ENCODE measurements around the gene MRPL58. TPM values are rescaled to one million over a fixed set of nuclear protein-coding genes. Genes with fewer than 3 reads are reported as not detected.

MRPL58 gene
- total and polyA plus RNA-seq, 2 of the 8 experiments (the other 6 are each of a cell fraction or from before 2014, with no cell fraction given), result 43.6 to 49.1 TPM

- no peak overlapping the region for H3K18ac ChIP-seq (ENCODE audit: extremely low read depth, low read length)
- no peak overlapping the region for H3K4me3 ChIP-seq (ENCODE audit: extremely low read depth in 1 of 4, insufficient read depth in 2 of 4, low read depth in 3 of 4, low read length in 4 of 4)
- H3K36me3 ChIP-seq (ENCODE audit: control insufficient read depth in 2 of 4, insufficient read depth in 4 of 4, low read length in 3 of 4), result peaks cover 20 to 55% (median 45%) of the 10 kb centered on the region in 4 experiments
- no peak overlapping the region for H3K4ac ChIP-seq (replicated peaks; ENCODE audit: insufficient read length, low read depth, low read length)
- CTCF ChIA-PET (ENCODE audit: partially characterized antibody), result interaction anchor here (1.0 to 8.1 kb wide), 15 partner anchors 8 to 103 kb away, joined by 3 to 81 read pairs (median 11); no protein-coding TSS in a partner anchor
- POLR2A ChIA-PET (ENCODE audit: partially characterized antibody), result interaction anchor here (0.8 to 1.5 kb wide), 4 partner anchors 10 to 91 kb away, joined by 3 to 6 read pairs (median 4); partner anchors contain the start of gene JPT1
- H3K9me3 ChIP-seq (ENCODE audit: insufficient read depth in 2 of 2, low read depth in 1 of 2, low read length in 1 of 2), result no peaks in the 10 kb centered on the region
- no peak overlapping the region for H3K9ac ChIP-seq (replicated peaks in 1 of 4; ENCODE audit: extremely low read depth in 1 of 4, low read depth in 3 of 4, low read length in 3 of 4)
- no peak overlapping the region for H4K8ac ChIP-seq (ENCODE audit: extremely low read depth, insufficient read depth, low read length)
- H2BK12ac ChIP-seq (ENCODE audit: low read depth, low read length), result no peak overlapping the region
- no peaks in the 10 kb centered on the region for H3K79me2 ChIP-seq (ENCODE audit: control insufficient read depth in 1 of 2, insufficient read depth in 2 of 2, low read length in 2 of 2)
- no peak for TF ChIP-seq TCF12 (IDR thresholded peaks at IDR 0.05; ENCODE audit: low read depth, low read length)
- TF ChIP-seq SUZ12 (IDR thresholded peaks at IDR 0.05; ENCODE audit: low read length), result no peak
- TF ChIP-seq MAX (IDR thresholded peaks at IDR 0.05), result no peak
- no peak overlapping the region for H3K23ac ChIP-seq (ENCODE audit: insufficient read length)
- no peak overlapping the region for H3K14ac ChIP-seq (ENCODE audit: insufficient read length)
- no peaks in the 10 kb centered on the region for H3K27me3 ChIP-seq (replicated peaks in 1 of 4; ENCODE audit: control insufficient read depth in 3 of 4, extremely low read depth in 1 of 4, insufficient read depth in 3 of 4, low read length in 3 of 4)
- H3K4me2 ChIP-seq (ENCODE audit: insufficient read depth in 1 of 2, low read depth in 2 of 2, low read length in 2 of 2), result no peak overlapping the region
- H3K79me1 ChIP-seq (ENCODE audit: low read depth, low read length), result peaks cover 2% of the 10 kb centered on the region; the same call in 1 of the 2 replicates
- H2BK120ac ChIP-seq (replicated peaks; ENCODE audit: low read depth, low read length), result no peak overlapping the region
- H4K20me1 ChIP-seq (replicated peaks in 1 of 2; ENCODE audit: control insufficient read depth in 1 of 2, insufficient read depth in 2 of 2, low read length in 2 of 2), result peaks cover 3 to 12% of the 10 kb centered on the region in 2 experiments
- H3K27ac ChIP-seq (ENCODE audit: low read depth, low read length), result no peak overlapping the region
- H3K4me1 ChIP-seq (replicated peaks in 1 of 4; ENCODE audit: control insufficient read depth in 3 of 4, insufficient read depth in 4 of 4, low read length in 3 of 4), result no peaks in the 10 kb centered on the region; a peak in 1 of 7 replicates
- FAIRE-seq (no peak), DNase-seq (ENCODE audit: low read depth in 1 of 2, low spot score in 2 of 2) (no peak)
- H2BK15ac ChIP-seq (ENCODE audit: low read length), result no peak overlapping the region
- no peak overlapping the region for H2AFZ ChIP-seq (ENCODE audit: low read length)
- no peaks in the 10 kb centered on the region for H3K23me2 ChIP-seq (ENCODE audit: low read depth, low read length)
- no peak overlapping the region for H2AK5ac ChIP-seq (ENCODE audit: low read depth, low read length)
- H2BK5ac ChIP-seq (ENCODE audit: low read depth, low read length), result no peak overlapping the region
- H3K56ac ChIP-seq (replicated peaks; ENCODE audit: insufficient read length, low read depth, low read length), result no peak overlapping the region
- H2BK20ac ChIP-seq (ENCODE audit: low read length), result no peak overlapping the region
- no peak overlapping the region for H4K5ac ChIP-seq (ENCODE audit: insufficient read length, low read depth, low read length)
- WGBS, 2 experiments (ENCODE audit: extremely low coverage in 1 of 2, insufficient coverage in 1 of 2, insufficient read length in 1 of 2, insufficient replicate concordance in 2 of 2, low coverage in 1 of 2, low lambda C conversion rate in 2 of 2, missing lambda C conversion rate in 1 of 2), result 93% methylated on average over 11 of the region's 11 CpGs; no CpG with 5 or more reads in 1 of the 2 experiments
- H4K91ac ChIP-seq (replicated peaks; ENCODE audit: insufficient read length, low read length), result no peak overlapping the region
Measured at GRCh38 chr17:75064040-75064439, 51.6 kb downstream of the MRPL58 start.
